ENCODE measurements around the gene SLC47A1. TPM values are rescaled to one million over a fixed set of nuclear protein-coding genes. Genes with fewer than 3 reads are reported as not detected.

Gene SLC47A1
- total and polyA plus RNA-seq, 2 of the 13 experiments (the other 11 are each of a cell fraction or from before 2014, with no cell fraction given), result 42.1 to 67.5 TPM

- TF ChIP-seq PATZ1 (CRISPR knock-in tag; IDR thresholded peaks at IDR 0.05), result 0 out of 2 replicates have a peak, but pooled peaks have one; percentile 24
- peak; percentile 73; the same call in 1 of the 2 replicates for TF ChIP-seq ZBTB34 (CRISPR knock-in tag; IDR thresholded peaks at IDR 0.05)
- TF ChIP-seq HOXA3 (CRISPR knock-in tag; IDR thresholded peaks at IDR 0.05), result peak; percentile 82
- no peak for TF ChIP-seq MIER3 (CRISPR knock-in tag; IDR thresholded peaks at IDR 0.05; ENCODE audit: borderline replicate concordance)
- TF ChIP-seq SAP130 (CRISPR knock-in tag; IDR thresholded peaks at IDR 0.05; ENCODE audit: low read depth), result peak; percentile 69
- no peak for TF ChIP-seq TGIF2 (CRISPR knock-in tag; IDR thresholded peaks at IDR 0.05)
- TF ChIP-seq PITX1 (CRISPR knock-in tag; IDR thresholded peaks at IDR 0.05), result peak; percentile 72
- TF ChIP-seq ZNF569 (CRISPR knock-in tag; IDR thresholded peaks at IDR 0.05; ENCODE audit: borderline replicate concordance), result no peak
- peak; percentile 83 for TF ChIP-seq SKIL (CRISPR knock-in tag; IDR thresholded peaks at IDR 0.05; ENCODE audit: borderline replicate concordance)
- TF ChIP-seq ZNF333 (CRISPR knock-in tag; IDR thresholded peaks at IDR 0.05; ENCODE audit: borderline replicate concordance), result peak; percentile 54; the same call in 1 of the 2 replicates
- TF ChIP-seq HNF1B (CRISPR knock-in tag; IDR thresholded peaks at IDR 0.05), result peak; percentile 95
- peak; percentile 72; the same call in 1 of the 2 replicates for TF ChIP-seq ZNF441 (CRISPR knock-in tag; IDR thresholded peaks at IDR 0.05; ENCODE audit: borderline replicate concordance)
- TF ChIP-seq KDM2A (CRISPR knock-in tag; IDR thresholded peaks at IDR 0.05; ENCODE audit: borderline replicate concordance, low read depth), result peak; percentile 47; the same call in 1 of the 2 replicates
- peak; percentile 72; the same call in 1 of the 2 replicates for TF ChIP-seq ZNF652 (CRISPR knock-in tag; IDR thresholded peaks at IDR 0.05; ENCODE audit: borderline replicate concordance, low read depth)
- peak; percentile 77; the same call in 1 of the 2 replicates for TF ChIP-seq ZFP36L1 (CRISPR knock-in tag; IDR thresholded peaks at IDR 0.05)
- no peak for TF ChIP-seq ZNF431 (CRISPR knock-in tag; IDR thresholded peaks at IDR 0.05; ENCODE audit: borderline replicate concordance, low read depth)
- no peak for TF ChIP-seq PRDM4 (CRISPR knock-in tag; IDR thresholded peaks at IDR 0.05; ENCODE audit: borderline replicate concordance)
- no peak for TF ChIP-seq SP2 (CRISPR knock-in tag; IDR thresholded peaks at IDR 0.05)
- TF ChIP-seq KLF9 (CRISPR knock-in tag; IDR thresholded peaks at IDR 0.05; ENCODE audit: low read depth), result no peak
Measured at GRCh38 chr17:19549746-19550623, 16.3 kb downstream of the SLC47A1 start (continued).
